Neuron (in vitro differentiated cells): Measurements from ENCODE around the gene THAP7.

Source experiments
- H2AFZ ChIP-seq: one replicate; pipeline ENCODE4 v1.6.1; 2013; ENCODE audit warnings: low read depth, mild to moderate bottlenecking, inconsistent platforms, low read length, moderate library complexity
- H3K27me3 ChIP-seq: one replicate; pipeline ENCODE4 v1.6.1; 2013; ENCODE audit warnings: low read length; ENCODE audit not compliant: insufficient read depth
- H3K36me3 ChIP-seq: one replicate; pipeline ENCODE4 v1.6.1; 2013; ENCODE audit warnings: low read length; ENCODE audit not compliant: insufficient read depth
- H3K4me1 ChIP-seq: one replicate; pipeline ENCODE4 v1.6.1; 2013; ENCODE audit warnings: low read length; ENCODE audit not compliant: insufficient read depth
- H3K4me3 ChIP-seq: 2 replicates; pipeline ENCODE4 v1.5.1; 2013; ENCODE audit warnings: mild to moderate bottlenecking, low read length, moderate library complexity
- H3K9me3 ChIP-seq: one replicate; pipeline ENCODE4 v1.6.1; 2013; ENCODE audit warnings: low read length

The THAP7 gene

GRCh38 chr22:21026783-21027692 is 25.1 kb upstream of the THAP7 start:
- Histone ChIP-seq H3K27me3 (peaks cover 4% of the 10 kb centered on the region), H3K36me3 (no peaks in the 10 kb centered on the region), H3K9me3 (no peaks in the 10 kb centered on the region), H2AFZ (no peak overlapping the region), H3K4me3 (no peak overlapping the region), H3K4me1 (peaks cover 2% of the 10 kb centered on the region)

- H3K27me3 ChIP-seq: peaks cover 4% of the 10 kb centered on the region
- no peak overlapping the region for H3K4me3 ChIP-seq
- no peaks in the 10 kb centered on the region for H3K9me3 ChIP-seq
- no peaks in the 10 kb centered on the region for H3K36me3 ChIP-seq
- H3K4me1 ChIP-seq: no peaks in the 10 kb centered on the region
- no peak overlapping the region for H2AFZ ChIP-seq
Observed at GRCh38 chr22:21025763-21026755, 24.1 kb upstream of the THAP7 start.

DNA sequence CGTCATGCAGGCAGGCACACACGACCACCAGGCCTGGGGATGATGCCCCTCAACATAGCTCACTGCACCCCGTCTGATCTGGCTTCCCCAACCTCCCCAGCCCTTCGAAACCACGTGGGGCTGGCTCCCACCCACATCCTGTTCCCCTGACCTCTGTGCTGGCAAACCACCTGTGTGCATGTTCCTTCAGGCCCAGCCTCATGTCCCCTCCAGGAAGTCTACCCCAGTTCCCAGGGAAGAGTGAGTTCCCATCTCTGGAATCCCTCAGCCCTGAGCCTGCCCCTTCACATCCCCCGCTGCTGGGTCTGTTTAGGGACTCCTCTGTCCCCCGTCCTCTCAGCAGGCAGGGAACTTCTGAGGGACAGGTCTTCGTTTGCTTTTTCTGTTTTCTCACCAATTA is 23.3 kb upstream of the THAP7 start:
- Histone ChIP-seq H3K4me3 (no peak overlapping the region), H3K36me3 (no peaks in the 10 kb centered on the region), H3K27me3 (peaks cover 4% of the 10 kb centered on the region), H3K4me1 (no peaks in the 10 kb centered on the region), H3K9me3 (no peaks in the 10 kb centered on the region), H2AFZ (no peak overlapping the region)

DNA sequence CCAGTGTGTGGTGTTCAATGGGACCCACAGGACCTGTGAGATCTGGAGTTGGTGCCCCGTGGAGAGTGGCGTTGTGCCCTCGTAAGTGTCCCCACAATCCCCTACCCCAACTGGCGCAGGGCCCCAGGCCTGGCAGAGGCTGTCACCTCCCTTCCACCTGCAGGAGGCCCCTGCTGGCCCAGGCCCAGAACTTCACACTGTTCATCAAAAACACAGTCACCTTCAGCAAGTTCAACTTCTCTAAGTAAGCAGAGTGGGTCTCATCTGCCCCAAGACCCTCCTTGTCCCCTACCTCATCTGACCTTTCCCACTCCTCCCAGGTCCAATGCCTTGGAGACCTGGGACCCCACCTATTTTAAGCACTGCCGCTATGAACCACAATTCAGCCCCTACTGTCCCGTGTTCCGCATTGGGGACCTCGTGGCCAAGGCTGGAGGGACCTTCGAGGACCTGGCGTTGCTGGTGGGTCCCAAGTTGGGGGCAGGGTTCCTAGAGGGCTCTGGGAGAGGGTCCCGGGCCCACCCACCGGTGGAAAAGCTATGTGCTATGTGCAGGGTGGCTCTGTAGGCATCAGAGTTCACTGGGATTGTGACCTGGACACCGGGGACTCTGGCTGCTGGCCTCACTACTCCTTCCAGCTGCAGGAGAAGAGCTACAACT is 21.2 kb upstream of the THAP7 start:
- H3K4me3 ChIP-seq: no peak overlapping the region
- no peaks in the 10 kb centered on the region for H3K36me3 ChIP-seq
- no peaks in the 10 kb centered on the region for H3K4me1 ChIP-seq
- no peak overlapping the region for H2AFZ ChIP-seq
- no peaks in the 10 kb centered on the region for H3K9me3 ChIP-seq
- H3K27me3 ChIP-seq: peaks cover 4% of the 10 kb centered on the region

- H3K27me3 ChIP-seq: peaks cover 4% of the 10 kb centered on the region
- H3K36me3 ChIP-seq: no peaks in the 10 kb centered on the region
- no peaks in the 10 kb centered on the region for H3K9me3 ChIP-seq
- no peaks in the 10 kb centered on the region for H3K4me1 ChIP-seq
- no peak overlapping the region for H3K4me3 ChIP-seq
- no peak overlapping the region for H2AFZ ChIP-seq
Observed at GRCh38 chr22:21022507-21022906, 20.6 kb upstream of the THAP7 start.

DNA sequence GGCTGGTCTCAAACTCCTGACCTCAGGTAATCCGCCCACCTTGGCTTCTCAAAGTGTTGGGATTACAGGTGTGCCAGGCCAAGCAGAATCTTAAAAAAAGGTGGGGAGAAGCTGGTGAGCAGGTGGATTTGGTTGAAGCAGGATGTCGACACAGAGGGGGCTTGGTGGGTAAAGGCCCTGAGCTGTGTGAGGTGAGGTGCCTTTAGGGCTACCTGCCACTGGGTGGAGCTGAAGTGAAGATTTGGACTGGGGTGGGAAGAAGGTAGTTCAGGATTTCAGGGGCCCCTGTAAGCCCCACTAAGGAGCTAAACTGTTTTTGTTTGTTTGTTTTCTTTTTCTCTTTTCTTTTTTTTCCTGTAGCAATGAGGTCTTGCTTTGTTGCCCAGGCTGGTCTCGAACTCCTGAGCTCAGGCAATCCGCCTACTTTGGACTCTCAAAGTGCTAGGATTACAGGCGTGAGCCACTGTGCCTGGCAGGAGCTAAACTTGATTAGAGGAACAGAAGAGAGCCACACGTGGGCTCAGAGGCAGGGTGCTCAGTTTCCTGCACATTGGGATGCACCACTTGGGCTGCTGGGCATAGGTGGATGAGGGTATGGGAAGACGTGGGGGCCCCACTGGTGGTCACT is 19.0 kb upstream of the THAP7 start:
- no peaks in the 10 kb centered on the region for H3K9me3 ChIP-seq
- no peak overlapping the region for H2AFZ ChIP-seq
- peaks cover 4% of the 10 kb centered on the region for H3K27me3 ChIP-seq
- H3K36me3 ChIP-seq: no peaks in the 10 kb centered on the region
- H3K4me3 ChIP-seq: no peak overlapping the region
- H3K4me1 ChIP-seq: peaks cover 3% of the 10 kb centered on the region

GRCh38 chr22:21018314-21018713 is 16.4 kb upstream of the THAP7 start:
- Histone ChIP-seq H3K4me3 (no peak overlapping the region), H3K4me1 (peaks cover 23% of the 10 kb centered on the region), H3K9me3 (no peaks in the 10 kb centered on the region), H3K27me3 (peaks cover 4% of the 10 kb centered on the region), H3K36me3 (no peaks in the 10 kb centered on the region), H2AFZ (no peak overlapping the region)

GRCh38 chr22:21016644-21017420 is 14.9 kb upstream of the THAP7 start:
- no peaks in the 10 kb centered on the region for H3K36me3 ChIP-seq
- peaks cover 30% of the 10 kb centered on the region for H3K4me1 ChIP-seq
- no peak overlapping the region for H2AFZ ChIP-seq
- H3K9me3 ChIP-seq: no peaks in the 10 kb centered on the region
- no peak overlapping the region for H3K4me3 ChIP-seq
- H3K27me3 ChIP-seq: no peaks in the 10 kb centered on the region

DNA sequence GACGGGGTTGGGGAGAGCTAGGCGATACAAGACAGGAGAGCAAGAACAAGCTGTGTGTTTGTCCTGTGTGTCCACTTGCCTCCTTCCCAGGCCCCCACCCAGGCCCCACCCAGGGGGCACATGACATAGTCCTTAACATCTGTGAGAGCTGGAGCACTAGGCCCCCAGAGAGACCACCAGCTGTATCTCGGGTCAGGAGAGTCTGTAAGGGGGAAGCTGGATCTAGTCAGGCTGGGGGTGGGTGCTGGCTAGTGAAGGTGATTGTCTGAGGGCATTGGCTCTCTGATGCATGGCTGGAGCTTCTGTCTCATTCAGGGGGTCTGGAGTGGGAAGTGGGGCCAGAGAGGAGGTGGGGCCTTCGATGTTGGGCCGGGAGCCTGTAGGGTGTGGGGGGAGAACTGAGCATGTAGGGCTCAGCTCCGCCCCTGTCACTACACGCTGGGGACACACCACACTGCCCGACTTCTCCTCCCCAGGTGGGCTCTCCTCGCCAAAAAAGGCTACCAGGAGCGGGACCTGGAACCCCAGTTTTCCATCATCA is 13.6 kb upstream of the THAP7 start:
- Histone ChIP-seq H3K4me3 (peak overlapping the region; percentile 62), H2AFZ (no peak overlapping the region), H3K27me3 (no peaks in the 10 kb centered on the region), H3K4me1 (peaks cover 30% of the 10 kb centered on the region), H3K9me3 (no peaks in the 10 kb centered on the region), H3K36me3 (no peaks in the 10 kb centered on the region)

DNA sequence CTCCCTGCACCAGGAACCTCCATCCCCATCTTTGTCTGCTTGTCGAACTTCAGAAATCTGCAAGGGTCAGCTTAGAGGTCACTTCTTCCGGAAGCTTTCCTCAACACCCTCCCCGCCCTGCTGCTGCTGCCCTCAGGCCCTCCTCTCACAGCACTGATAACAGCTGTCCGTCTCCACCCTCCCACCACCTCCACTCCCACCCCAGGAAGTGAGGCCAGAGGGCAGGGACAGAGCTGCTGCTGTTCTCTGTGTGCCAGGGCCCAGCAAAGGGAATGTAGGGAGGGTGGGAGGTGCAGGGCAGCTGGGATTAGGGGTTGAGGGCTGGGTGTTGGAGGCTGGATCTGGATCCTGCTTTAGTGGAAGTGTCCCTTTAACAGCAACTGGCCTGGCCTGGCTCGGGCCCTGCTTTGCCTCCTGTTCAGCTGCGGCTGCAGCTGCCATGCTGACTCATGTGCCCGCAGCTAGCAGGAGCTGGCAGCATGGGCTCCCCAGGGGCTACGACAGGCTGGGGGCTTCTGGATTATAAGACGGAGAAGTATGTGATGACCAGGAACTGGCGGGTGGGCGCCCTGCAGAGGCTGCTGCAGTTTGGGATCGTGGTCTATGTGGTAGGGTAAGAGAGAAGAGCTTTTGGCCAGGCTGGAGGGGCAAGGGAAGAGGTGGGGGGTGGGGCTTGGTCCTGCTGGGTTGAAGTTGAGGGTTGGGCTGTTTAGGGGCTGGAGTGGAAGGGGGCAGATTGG is 13.0 kb upstream of the THAP7 start, which contains the start of gene P2RX6:
TSS of gene P2RX6 (plus strand) at position 440 of the 740 bp plus-strand sequence. CDS start at position 450, 10 bp downstream.
- Histone ChIP-seq H3K27me3 (no peaks in the 10 kb centered on the region), H3K36me3 (no peaks in the 10 kb centered on the region), H3K9me3 (no peaks in the 10 kb centered on the region), H3K4me1 (peaks cover 30% of the 10 kb centered on the region), H3K4me3 (peak within 1 kb of the TSS; percentile 62), H2AFZ (peak within 1 kb of the TSS; percentile 66)

- Histone ChIP-seq H3K4me1 (peaks cover 30% of the 10 kb centered on the region), H3K36me3 (no peaks in the 10 kb centered on the region), H3K27me3 (no peaks in the 10 kb centered on the region), H2AFZ (peak overlapping the region; percentile 66), H3K4me3 (peak overlapping the region; percentile 62), H3K9me3 (no peaks in the 10 kb centered on the region)
Observed at GRCh38 chr22:21014202-21014725, 12.3 kb upstream of the THAP7 start.
